ENCODE measurements around the gene SLC25A3.

DNA sequence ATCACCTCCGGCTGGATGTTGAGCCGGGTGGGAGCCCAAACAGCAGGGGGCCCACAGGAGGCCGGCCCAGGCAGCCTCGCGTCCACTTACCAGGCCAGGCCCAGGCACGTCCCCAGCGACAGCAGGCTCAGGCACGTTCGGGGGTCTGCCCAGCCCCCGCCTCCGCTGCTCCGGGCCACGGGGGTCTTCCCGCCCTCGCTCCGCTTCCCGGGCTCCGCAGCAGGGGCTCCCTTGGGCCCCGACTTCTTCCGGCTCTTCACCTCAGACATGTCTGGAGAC lies 50.9 kb downstream of the SLC25A3 start:
- TF ChIP-seq CTCF (IDR thresholded peaks at IDR 0.05): no peak
- TF ChIP-seq POLR2A (IDR thresholded peaks at IDR 0.05): no peak
